Measurements from ENCODE around the gene CHRNA4.

DNA sequence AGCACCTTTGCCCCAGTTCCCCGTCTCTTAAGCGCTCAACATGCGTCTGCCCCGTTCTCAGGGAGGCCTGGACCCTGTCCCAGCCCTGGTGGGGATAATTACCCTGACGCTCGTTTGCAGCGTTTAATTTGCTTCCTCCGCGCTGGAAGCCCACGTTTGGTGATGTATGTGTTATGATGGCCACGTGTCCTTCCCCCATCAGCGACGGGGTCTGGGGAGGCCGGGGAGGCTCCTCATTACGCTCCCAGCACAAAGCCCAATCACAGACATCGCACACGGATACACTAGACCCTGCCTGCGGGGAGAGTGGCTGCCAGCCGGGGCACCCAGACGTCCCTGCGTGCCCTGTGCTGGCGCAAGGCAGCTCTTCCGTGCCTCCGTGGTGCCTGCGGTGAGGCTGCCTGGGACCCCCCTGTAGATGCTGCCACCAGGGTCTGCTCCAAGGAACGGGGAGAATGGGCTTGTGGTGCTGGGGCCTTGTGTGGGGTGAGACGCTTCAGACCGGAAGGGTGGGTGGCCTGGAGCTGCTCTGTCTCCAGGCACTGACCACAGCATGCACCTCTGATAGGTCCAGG is 10.2 kb upstream of the CHRNA4 start:
- no peak for TF ChIP-seq ZNF384 (IDR thresholded peaks at IDR 0.05)
- TF ChIP-seq BHLHE40 (IDR thresholded peaks at IDR 0.05; ENCODE audit: borderline replicate concordance): no peak
- TF ChIP-seq FOXM1 (IDR thresholded peaks at IDR 0.05; ENCODE audit: borderline replicate concordance): no peak
- no peak for TF ChIP-seq FOXK2 (IDR thresholded peaks at IDR 0.05)
- no peak for TF ChIP-seq SP1 (IDR thresholded peaks at IDR 0.05)
- no peak for TF ChIP-seq TARDBP (IDR thresholded peaks at IDR 0.05)
- no peak for TF ChIP-seq ELF4 (IDR thresholded peaks at IDR 0.05)
- no peak for TF ChIP-seq ARNT (IDR thresholded peaks at IDR 0.05)
- no peak for TF ChIP-seq FOXA1 (IDR thresholded peaks at IDR 0.05)
- TF ChIP-seq PKNOX1 (IDR thresholded peaks at IDR 0.05): no peak
- no peak for TF ChIP-seq SUZ12 (IDR thresholded peaks at IDR 0.05)
- no peak for TF ChIP-seq L3MBTL2 (conservative IDR thresholded peaks at IDR 0.05)
